Upper lobe of left lung (tissue), 6 donors: ENCODE data around the gene DUSP11. TPM values are rescaled to one million over a fixed set of nuclear protein-coding genes. Genes with fewer than 3 reads are reported as not detected.
"Not testable (repeated sequence)": the region's sequence is repeated elsewhere in the genome, so short reads cannot be mapped to it uniquely, and the experiment has no call there.

Source experiments
- ATAC-seq, 2 donors: fragments of 200-7000 bp; cut with Tn5 transposase; one replicate each; pipeline ENCODE4 v1.9.1; 2022; ENCODE audit warnings: mild to moderate bottlenecking in 2 of 2, moderate library complexity in 2 of 2; ENCODE audit not compliant: low FRiP score in 2 of 2
- DNase-seq, 2 donors: peaks; one replicate each; pipeline ENCODE4 v3.0.0-alpha.2; 2019 to 2020
- H3K27ac ChIP-seq, 4 donors: fragments of 200-600 bp; sonication (generic); one replicate each; pipeline ENCODE4 v1.5.1; 2016 to 2019
- H3K27me3 ChIP-seq, 4 donors: fragments of 200-600 bp; sonication (generic); one replicate each; pipeline ENCODE4 v1.5.1; 2017 to 2019
- H3K36me3 ChIP-seq, 4 donors: fragments of 200-600 bp; sonication (generic); one replicate each; pipeline ENCODE4 v1.5.1; 2016 to 2019
- H3K4me1 ChIP-seq, 4 donors: fragments of 200-600 bp; sonication (generic); one replicate each; pipeline ENCODE4 v1.5.1; 2018 to 2019
- H3K4me3 ChIP-seq, 4 donors: fragments of 200-600 bp; sonication (generic); one replicate each; pipeline ENCODE4 v1.5.1; 2017 to 2019; ENCODE audit warnings: mild to moderate bottlenecking in 2 of 4, moderate library complexity in 1 of 4
- H3K9me3 ChIP-seq, 4 donors: fragments of 200-600 bp; sonication (generic); one replicate each; pipeline ENCODE4 v1.5.1; 2018 to 2019
- EP300 ChIP-seq, 4 donors: sonication (generic); formaldehyde crosslinking; IDR thresholded peaks; one replicate each; pipeline ENCODE4 v1.5.1; 2017; ENCODE audit warnings: antibody characterized with exemption in 4 of 4, control low read depth in 2 of 4
- POLR2A ChIP-seq, 4 donors: fragments of 450-650 bp; IDR thresholded peaks; one replicate each; pipeline ENCODE4 v1.5.1; 2016 to 2017; ENCODE audit warnings: antibody characterized with exemption in 4 of 4, mild to moderate bottlenecking in 2 of 4
- POLR2AphosphoS5 ChIP-seq, 2 donors: sonication (generic); formaldehyde crosslinking; IDR thresholded peaks; one replicate each; pipeline ENCODE4 v1.5.1; 2017; ENCODE audit warnings: antibody characterized with exemption in 2 of 2
- WGBS, 2 donors: methylation state at CpG; one replicate each; pipeline ENCODE4 v1.1.5; 2017 to 2018; 5-methylcytosine and 5-hydroxymethylcytosine counted together
- total RNA-seq, 6 donors: library from RNA; depleted of rRNA in 4 of 6; stranded (reverse); fragments of >200 nt in 4 of 6; gene quantifications; one replicate each; pipeline versions ENCODE4 v1.1.0 to v1.2.1, GENCODE V29; 2016 to 2021
- TF ChIP-seq, protein P1 (sequence below), 6 experiments: fragments of 450-650 bp in 4 of 6; fragments of 200-600 bp in 2 of 6; sonication (generic) in 2 of 6; IDR thresholded peaks; one replicate each; pipeline ENCODE4 v1.5.1; 2016 to 2019; ENCODE audit warnings: antibody characterized with exemption in 6 of 6
- donor health status: DM: no; HTN: no; CAD: no; lungs with moderate emphysema.
- donor health status: DM: no; HTN: yes; CAD: no; lungs with severe emphysema.

DUSP11 gene
- total RNA-seq, 6 donors from 2014 or later, result 14.2 to 40.9 (median 19.7) TPM

DNA sequence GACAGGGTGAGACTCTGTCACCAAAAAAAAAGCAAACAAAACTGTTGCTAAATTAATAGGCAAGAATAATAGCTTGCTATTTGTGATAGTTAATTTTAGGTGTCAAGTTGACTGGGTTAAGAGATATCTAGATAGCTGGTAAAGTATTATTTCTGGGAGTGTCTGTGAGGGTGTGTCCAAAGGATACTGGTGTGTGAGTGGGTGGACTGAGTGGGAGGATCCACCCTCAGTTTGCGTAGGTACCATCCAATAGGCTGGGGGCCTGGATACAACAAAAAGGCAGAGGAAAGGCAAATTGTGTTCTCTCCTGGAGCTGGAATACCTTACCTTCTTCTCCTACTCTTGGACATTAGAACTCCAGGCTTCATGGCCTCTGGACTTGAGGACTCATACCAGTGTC is 15.0 kb downstream of the DUSP11 start:
- Histone ChIP-seq H3K4me1 (peaks cover 0 to under 1% (median under 1%) of the 10 kb centered on the region in 4 donors), H3K27ac (no peak overlapping the region), H3K9me3 (no peaks in the 10 kb centered on the region), H3K4me3 (no peak overlapping the region), H3K27me3 (no peaks in the 10 kb centered on the region), H3K36me3 (peaks cover 35 to 100% (median 55%) of the 10 kb centered on the region in 4 donors)
- TF ChIP-seq, protein P1, sequence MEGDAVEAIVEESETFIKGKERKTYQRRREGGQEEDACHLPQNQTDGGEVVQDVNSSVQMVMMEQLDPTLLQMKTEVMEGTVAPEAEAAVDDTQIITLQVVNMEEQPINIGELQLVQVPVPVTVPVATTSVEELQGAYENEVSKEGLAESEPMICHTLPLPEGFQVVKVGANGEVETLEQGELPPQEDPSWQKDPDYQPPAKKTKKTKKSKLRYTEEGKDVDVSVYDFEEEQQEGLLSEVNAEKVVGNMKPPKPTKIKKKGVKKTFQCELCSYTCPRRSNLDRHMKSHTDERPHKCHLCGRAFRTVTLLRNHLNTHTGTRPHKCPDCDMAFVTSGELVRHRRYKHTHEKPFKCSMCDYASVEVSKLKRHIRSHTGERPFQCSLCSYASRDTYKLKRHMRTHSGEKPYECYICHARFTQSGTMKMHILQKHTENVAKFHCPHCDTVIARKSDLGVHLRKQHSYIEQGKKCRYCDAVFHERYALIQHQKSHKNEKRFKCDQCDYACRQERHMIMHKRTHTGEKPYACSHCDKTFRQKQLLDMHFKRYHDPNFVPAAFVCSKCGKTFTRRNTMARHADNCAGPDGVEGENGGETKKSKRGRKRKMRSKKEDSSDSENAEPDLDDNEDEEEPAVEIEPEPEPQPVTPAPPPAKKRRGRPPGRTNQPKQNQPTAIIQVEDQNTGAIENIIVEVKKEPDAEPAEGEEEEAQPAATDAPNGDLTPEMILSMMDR (IDR thresholded peaks at IDR 0.05), result no peak
- TF ChIP-seq POLR2A (IDR thresholded peaks at IDR 0.05) (no peak), POLR2AphosphoS5 (IDR thresholded peaks at IDR 0.05) (no peak), EP300 (IDR thresholded peaks at IDR 0.05) (no peak)
- no peak for DNase-seq
- no peak for ATAC-seq
- 100% methylated on average over 1 of the region's 1 CpG for WGBS, 2 donors

DNA sequence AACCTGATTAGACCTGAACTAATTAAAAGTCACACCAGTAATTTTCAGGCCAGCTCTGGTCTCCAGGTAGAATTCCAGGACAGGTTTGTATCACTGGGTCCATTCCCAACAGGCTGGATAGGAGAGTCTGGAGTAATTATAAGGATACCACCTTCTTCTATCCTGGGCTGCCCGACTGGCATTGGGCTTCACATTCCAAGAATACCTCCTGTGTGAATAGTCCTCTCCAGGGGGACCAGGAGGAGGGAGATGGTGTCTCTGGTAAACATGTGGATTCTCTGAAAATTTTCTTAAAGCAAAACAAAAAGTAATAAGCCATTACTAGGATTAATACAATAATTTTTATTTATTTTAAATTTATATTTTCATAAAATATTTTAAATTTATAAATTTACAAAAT is 17.3 kb downstream of the DUSP11 start:
- ATAC-seq, result no peak
- H3K4me3 ChIP-seq, result no peak overlapping the region
- H3K27me3 ChIP-seq, result no peaks in the 10 kb centered on the region
- TF ChIP-seq, protein P1 (IDR thresholded peaks at IDR 0.05), result no peak
- TF ChIP-seq POLR2AphosphoS5 (IDR thresholded peaks at IDR 0.05), result no peak
- no peak for TF ChIP-seq EP300 (IDR thresholded peaks at IDR 0.05)
- no peak for TF ChIP-seq POLR2A (IDR thresholded peaks at IDR 0.05)
- H3K27ac ChIP-seq, result no peak overlapping the region
- H3K4me1 ChIP-seq, result peaks cover 6 to 11% (median 8%) of the 10 kb centered on the region in 4 donors
- no peaks in the 10 kb centered on the region for H3K9me3 ChIP-seq
- DNase-seq, result no peak
- WGBS, 2 donors, result 55 to 88% methylated on average over 1 of the region's 1 CpG
- peaks cover 27 to 88% (median 40%) of the 10 kb centered on the region in 4 donors for H3K36me3 ChIP-seq

DNA sequence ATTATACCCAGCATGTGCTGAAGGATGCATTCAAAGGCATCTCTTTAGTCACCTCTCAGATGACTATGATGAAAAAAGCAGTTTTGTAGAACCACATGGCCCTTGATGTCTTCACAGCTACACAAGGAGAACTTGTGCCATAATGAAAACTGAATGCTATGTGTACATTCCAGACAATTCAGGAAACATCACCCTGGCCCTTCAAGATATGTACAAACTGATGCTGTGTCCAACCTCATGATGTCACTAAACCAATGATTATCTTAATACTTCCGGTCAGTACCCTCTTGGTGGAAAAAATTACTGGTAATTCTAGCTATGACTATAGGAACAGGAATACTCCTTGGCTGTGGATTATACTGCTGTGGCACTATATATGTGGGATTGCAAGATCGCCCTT is 20.0 kb downstream of the DUSP11 start:
- no peak for TF ChIP-seq POLR2A (IDR thresholded peaks at IDR 0.05)
- no peak for TF ChIP-seq EP300 (IDR thresholded peaks at IDR 0.05)
- TF ChIP-seq, protein P1 (IDR thresholded peaks at IDR 0.05), result no peak
- TF ChIP-seq POLR2AphosphoS5 (IDR thresholded peaks at IDR 0.05), result no peak
- peaks cover 10 to 82% (median 25%) of the 10 kb centered on the region in 4 donors for H3K36me3 ChIP-seq
- H3K4me1 ChIP-seq, result peaks cover 6 to 11% (median 8%) of the 10 kb centered on the region in 4 donors
- no peak overlapping the region for H3K4me3 ChIP-seq
- no peaks in the 10 kb centered on the region for H3K9me3 ChIP-seq
- no peak for DNase-seq
- H3K27ac ChIP-seq, result peak overlapping the region in 1 of 4 donors; percentile 13
- H3K27me3 ChIP-seq, result no peaks in the 10 kb centered on the region
- peak in 1 of 2 donors; percentile 27 for ATAC-seq
- WGBS, 2 donors, result 93 to 94% methylated on average over 2 of the region's 2 CpGs

DNA sequence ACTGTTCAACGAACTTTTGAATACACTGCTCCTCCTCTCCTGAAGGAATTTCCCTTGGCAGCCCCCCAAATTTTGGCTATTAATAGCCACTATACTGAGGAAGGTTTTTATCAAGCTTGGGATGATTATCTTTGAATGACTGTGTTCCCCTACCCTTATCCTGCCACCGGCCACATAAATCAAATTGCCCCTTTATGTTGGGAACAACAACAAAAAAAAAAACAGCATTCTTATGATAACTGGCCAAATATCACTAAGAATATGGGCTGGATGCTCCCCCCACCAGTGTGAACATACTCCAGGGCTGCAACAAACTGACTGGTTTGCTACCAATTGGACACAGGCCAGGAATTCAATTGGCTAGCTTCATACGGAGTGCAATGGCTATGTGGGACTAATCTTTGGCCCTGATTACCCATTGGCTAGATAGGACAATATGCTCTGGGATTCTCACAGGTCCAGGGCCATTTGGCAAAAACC is 20.6 kb downstream of the DUSP11 start:
- WGBS, 2 donors, result 23 to 40% methylated on average over 3 of the region's 3 CpGs
- Histone ChIP-seq H3K4me1 (peaks cover 6 to 11% (median 8%) of the 10 kb centered on the region in 4 donors), H3K27me3 (no peaks in the 10 kb centered on the region), H3K27ac (peak overlapping the region in 2 of 4 donors; percentile 13 to 26), H3K36me3 (peaks cover 7 to 81% (median 20%) of the 10 kb centered on the region in 4 donors), H3K4me3 (no peak overlapping the region), H3K9me3 (no peaks in the 10 kb centered on the region)
- ATAC-seq (no peak), DNase-seq (no peak)
- no peak for TF ChIP-seq EP300 (IDR thresholded peaks at IDR 0.05)
- TF ChIP-seq, protein P1 (IDR thresholded peaks at IDR 0.05), result no peak
- TF ChIP-seq POLR2AphosphoS5 (IDR thresholded peaks at IDR 0.05), result no peak
- TF ChIP-seq POLR2A (IDR thresholded peaks at IDR 0.05), result no peak

DNA sequence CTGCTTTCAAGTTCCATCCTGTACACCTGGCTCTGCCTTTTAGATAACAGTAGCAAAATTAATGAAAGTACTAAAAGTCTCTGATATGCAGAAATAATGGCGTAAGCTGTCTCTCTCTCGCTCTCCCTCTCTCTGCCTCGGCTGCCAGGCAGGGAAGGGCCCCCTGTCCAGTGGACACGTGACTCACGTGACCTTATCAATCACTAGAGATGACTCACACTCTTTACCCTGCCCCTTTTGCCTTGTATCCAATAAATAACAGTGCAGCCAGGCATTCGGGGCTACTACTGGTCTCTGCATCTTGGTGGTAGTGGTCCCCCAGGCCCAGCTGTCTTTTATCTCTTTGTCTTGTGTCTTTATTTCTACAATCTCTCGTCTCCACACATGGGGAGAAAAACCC is 25.6 kb downstream of the DUSP11 start:
- H3K4me3 ChIP-seq, H3K27me3 ChIP-seq, H3K4me1 ChIP-seq, ATAC-seq, H3K27ac ChIP-seq, H3K9me3 ChIP-seq, DNase-seq: not testable (repeated sequence)
- 85 to 98% methylated on average over 7 of the region's 7 CpGs for WGBS, 2 donors
- H3K36me3 ChIP-seq, result peaks cover 0 to 58% (median 27%) of the 10 kb centered on the region in 4 donors
